ENCODE measurements around the gene GRAMD1B.

The GRAMD1B gene

GRCh38 chr11:123483466-123483865 is 53.4 kb downstream of the GRAMD1B start:
- no peak overlapping the region for H3K27ac ChIP-seq
- TF ChIP-seq CTCF (conservative IDR thresholded peaks at IDR 0.05) (no peak), ZFX (IDR thresholded peaks at IDR 0.05) (no peak)

GRCh38 chr11:123484448-123484847 is 54.4 kb downstream of the GRAMD1B start:
- no peak for TF ChIP-seq CTCF (conservative IDR thresholded peaks at IDR 0.05)
- no peak for TF ChIP-seq ZFX (IDR thresholded peaks at IDR 0.05)
- no peak overlapping the region for H3K27ac ChIP-seq

- TF ChIP-seq ZFX (IDR thresholded peaks at IDR 0.05) (no peak), CTCF (conservative IDR thresholded peaks at IDR 0.05) (no peak)
- no peak overlapping the region for H3K27ac ChIP-seq
Observed at GRCh38 chr11:123487157-123487744, 57.2 kb downstream of the GRAMD1B start.

GRCh38 chr11:123490527-123490926 is 60.5 kb downstream of the GRAMD1B start:
- H3K27ac ChIP-seq: no peak overlapping the region

GRCh38 chr11:123491241-123491640 is 61.2 kb downstream of the GRAMD1B start:
- no peak overlapping the region for H3K27ac ChIP-seq
- TF ChIP-seq ZFX (IDR thresholded peaks at IDR 0.05) (no peak), CTCF (conservative IDR thresholded peaks at IDR 0.05) (no peak)

More at GRCh38 chr11:123490527-123490926, 60.5 kb downstream of the GRAMD1B start:
- TF ChIP-seq CTCF (conservative IDR thresholded peaks at IDR 0.05) (no peak), ZFX (IDR thresholded peaks at IDR 0.05) (no peak)

GRCh38 chr11:123493349-123494063 is 63.4 kb downstream of the GRAMD1B start:
- no peak for TF ChIP-seq ZFX (IDR thresholded peaks at IDR 0.05)
- no peak overlapping the region for H3K27ac ChIP-seq

GRCh38 chr11:123494195-123495050 is 64.4 kb downstream of the GRAMD1B start:
- TF ChIP-seq CTCF (conservative IDR thresholded peaks at IDR 0.05) (no peak), ZFX (IDR thresholded peaks at IDR 0.05) (no peak)
- H3K27ac ChIP-seq: no peak overlapping the region

Measured in C4-2B (cell line).